K562 (cell line): Measurements from ENCODE around the gene CBFA2T3. TPM values are rescaled to one million over a fixed set of nuclear protein-coding genes. Genes with fewer than 3 reads are reported as not detected.

Experiments used
- ARID3B ChIP-seq: fragments of 250-450 bp; sonication (Bioruptor Pico); IDR thresholded peaks from 2 replicates; pipeline ENCODE4 v1.4.0; 2020; ENCODE audit warnings: borderline replicate concordance
- BMI1 ChIP-seq: fragments of 150-350 bp; IDR thresholded peaks from 2 replicates; pipeline ENCODE4 v1.6.1; 2014; ENCODE audit warnings: low read length
- CBX1 ChIP-seq: sonication (generic); IDR thresholded peaks from 2 replicates; pipeline ENCODE4 v1.6.1; 2016; ENCODE audit warnings: antibody characterized with exemption, low read depth, mild to moderate bottlenecking
- CTBP1 ChIP-seq: fragments of 450-650 bp; IDR thresholded peaks from 2 replicates; pipeline ENCODE4 v1.6.1; 2016; ENCODE audit warnings: borderline replicate concordance
- DDX20 ChIP-seq: fragments of 450-650 bp; IDR thresholded peaks from 2 replicates; pipeline ENCODE4 v1.6.1; 2016; ENCODE audit warnings: missing genetic modification characterization, low read depth, mild to moderate bottlenecking, missing compliant biosample characterization, moderate library complexity
- ETV1 ChIP-seq: fragments of 450-650 bp; conservative IDR thresholded peaks from 2 replicates; pipeline ENCODE4 v1.6.1; 2016; ENCODE audit warnings: missing genetic modification characterization, control low read depth, low read depth, missing compliant biosample characterization
- GATAD2A ChIP-seq: fragments of 450-650 bp; IDR thresholded peaks from 2 replicates; pipeline ENCODE4 v1.6.1; 2017
- HBP1 ChIP-seq: fragments of 450-650 bp; formaldehyde crosslinking; IDR thresholded peaks from 2 replicates; pipeline ENCODE4 v1.4.0; 2022; ENCODE audit warnings: missing genetic modification characterization
- ILK ChIP-seq: fragments of 450-650 bp; IDR thresholded peaks from 2 replicates; pipeline ENCODE4 v1.6.1; 2016; ENCODE audit warnings: missing genetic modification characterization, low read depth, mild to moderate bottlenecking, missing compliant biosample characterization, moderate library complexity, borderline replicate concordance
- KLF1 ChIP-seq: fragments of 450-650 bp; IDR thresholded peaks from 2 replicates; pipeline ENCODE4 v1.6.1; 2016; ENCODE audit warnings: missing genetic modification characterization, missing compliant biosample characterization
- MCM5 ChIP-seq: fragments of 450-650 bp; IDR thresholded peaks from 2 replicates; pipeline ENCODE4 v1.6.1; 2016; ENCODE audit warnings: low read depth
- MLLT1 ChIP-seq, 2 experiments: fragments of 450-650 bp; IDR thresholded peaks; 2 replicates each; pipeline ENCODE4 v1.6.1; 2016
- MTA1 ChIP-seq: fragments of 450-650 bp; IDR thresholded peaks from 2 replicates; pipeline ENCODE4 v1.6.1; 2017; ENCODE audit warnings: borderline replicate concordance
- MYNN ChIP-seq, 2 experiments: sonication (generic); formaldehyde crosslinking in 1 of 2; IDR thresholded peaks; 2 replicates each; pipeline versions ENCODE4 v1.5.0 to v1.6.1; 2016 to 2020; ENCODE audit warnings: antibody characterized with exemption in 1 of 2, missing genetic modification reagents in 1 of 2
- PHF20 ChIP-seq: fragments of 450-650 bp; IDR thresholded peaks from 2 replicates; pipeline ENCODE4 v1.6.1; 2018; ENCODE audit not compliant: partially characterized antibody
- POLR2A ChIP-seq: fragments of 450-650 bp; conservative IDR thresholded peaks from 2 replicates; pipeline ENCODE4 v1.6.1; 2016
- TOE1 ChIP-seq, 2 experiments: fragments of 450-650 bp in 1 of 2; sonication (generic) in 1 of 2; formaldehyde crosslinking in 1 of 2; IDR thresholded peaks; 2 replicates each; pipeline versions ENCODE4 v1.7.1 to v1.8.0; 2016 to 2022; ENCODE audit warnings: borderline replicate concordance in 2 of 2, mild to moderate bottlenecking in 2 of 2, antibody characterized with exemption in 1 of 2, inconsistent platforms in 1 of 2, low read depth in 1 of 2, missing genetic modification reagents in 1 of 2, moderate library complexity in 1 of 2
- YBX1 ChIP-seq: fragments of 450-650 bp; IDR thresholded peaks from 2 replicates; pipeline ENCODE4 v1.7.1; 2016; ENCODE audit warnings: mild to moderate bottlenecking
- ZNF830 ChIP-seq: fragments of 250-450 bp; sonication (Bioruptor Pico); IDR thresholded peaks from 2 replicates; pipeline ENCODE4 v1.5.0; 2021; ENCODE audit warnings: mild to moderate bottlenecking
- ZZZ3 ChIP-seq: fragments of 450-650 bp; IDR thresholded peaks from 2 replicates; pipeline ENCODE4 v1.6.1; 2016; ENCODE audit warnings: antibody characterized with exemption, mild to moderate bottlenecking, moderate library complexity
- polyA plus RNA-seq, 8 experiments: library from polyadenylated mRNA; depleted of rRNA in 4 of 8; stranded (reverse) in 5 of 8; unstranded in 3 of 8; fragments of >200 nt; fragmentation: Nextera tagmentation in 2 of 8; fragmentation: Illumina TruSeq in 1 of 8; extraction: Ambion mirVana in 2 of 8; extraction: Trizol in 1 of 8; gene quantifications; 2 replicates each; pipeline versions ENCODE4 v1.2.1 to v1.2.3, GENCODE V29; 2011 to 2014; ENCODE audit warnings: inconsistent platforms in 1 of 8, missing spikeins in 1 of 8
- total RNA-seq, 7 experiments: library from RNA; depleted of rRNA in 6 of 7; stranded (reverse); fragments of >200 nt in 6 of 7; fragmentation: Illumina TruSeq in 2 of 7; extraction: Trizol in 2 of 7; gene quantifications; 2 replicates each; pipeline versions ENCODE4 v1.2.1 to v1.2.3, GENCODE V29; 2011 to 2021; ENCODE audit warnings: low replicate concordance in 1 of 7
- TF ChIP-seq, protein P1 (sequence below): fragments of 450-650 bp; IDR thresholded peaks from 2 replicates; pipeline ENCODE4 v1.6.1; 2016; ENCODE audit warnings: borderline replicate concordance

Gene CBFA2T3
- total and polyA plus RNA-seq, 9 of the 15 experiments (the other 6 are each of a cell fraction or from before 2014, with no cell fraction given) = 2.3 to 145 (median 6.7) TPM

DNA sequence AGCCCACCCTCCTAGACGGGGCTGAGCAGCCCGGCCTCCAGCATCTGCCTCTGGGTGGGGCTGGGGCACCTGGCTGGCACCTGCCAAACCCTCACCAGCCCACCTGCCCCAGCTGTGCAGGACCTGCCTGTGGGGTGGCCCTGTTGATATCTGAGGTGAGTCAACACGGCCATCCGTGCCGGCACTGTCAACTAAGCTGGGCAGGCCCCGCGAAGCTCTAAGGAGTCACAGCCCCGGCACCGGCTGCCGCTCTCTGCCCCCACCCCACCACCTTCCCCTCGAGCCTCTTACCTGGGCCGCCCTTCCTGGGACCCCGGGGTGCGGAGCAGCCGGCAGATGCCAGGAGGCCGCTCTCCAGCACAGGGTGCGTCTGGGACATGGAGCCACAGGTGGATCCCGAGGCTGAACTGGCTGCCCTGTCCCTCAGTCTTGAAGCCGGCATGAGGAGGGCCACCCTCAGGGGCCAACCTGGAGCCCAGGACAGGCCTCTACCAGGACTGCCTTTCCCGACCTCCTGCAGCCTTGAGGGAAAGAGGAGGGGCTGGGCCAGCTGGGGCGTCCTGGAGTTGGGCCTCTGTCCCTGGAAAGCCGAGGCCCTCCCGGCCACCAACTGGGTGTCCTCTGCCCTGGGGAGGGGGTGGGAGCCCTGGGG, 515 bp downstream of the CBFA2T3 start (continued):
- TF ChIP-seq MLLT1 (IDR thresholded peaks at IDR 0.05) (peak; percentile 74 to 77; a peak in 3 of 4 replicates), GATAD2A (peak; percentile 15), BMI1 (no peak), TOE1 (IDR thresholded peaks at IDR 0.05; ENCODE audit: borderline replicate concordance) (peak; percentile 23; the same call in 1 of the 2 replicates), TOE1 (CRISPR knock-in tag; IDR thresholded peaks at IDR 0.05; ENCODE audit: borderline replicate concordance, low read depth) (no peak), MCM5 (no peak), ILK (no peak), ZNF830 (CRISPR knock-in tag) (no peak), DDX20 (tag) (no peak), MYNN (IDR thresholded peaks at IDR 0.05) (0 out of 2 replicates have a peak, but pooled peaks have one; percentile 18), MYNN (CRISPR knock-in tag; IDR thresholded peaks at IDR 0.05) (no peak), ETV1 (tag) (no peak), KLF1 (tag) (no peak), HBP1 (CRISPR knock-in tag) (no peak), YBX1 (no peak), ZZZ3 (no peak), ARID3B (CRISPR knock-in tag) (no peak), MTA1 (no peak), POLR2A (peak; percentile 78), PHF20 (no peak), CBX1 (no peak; the same call in 1 of the 2 replicates), CTBP1 (no peak)
- TF ChIP-seq, protein P1, sequence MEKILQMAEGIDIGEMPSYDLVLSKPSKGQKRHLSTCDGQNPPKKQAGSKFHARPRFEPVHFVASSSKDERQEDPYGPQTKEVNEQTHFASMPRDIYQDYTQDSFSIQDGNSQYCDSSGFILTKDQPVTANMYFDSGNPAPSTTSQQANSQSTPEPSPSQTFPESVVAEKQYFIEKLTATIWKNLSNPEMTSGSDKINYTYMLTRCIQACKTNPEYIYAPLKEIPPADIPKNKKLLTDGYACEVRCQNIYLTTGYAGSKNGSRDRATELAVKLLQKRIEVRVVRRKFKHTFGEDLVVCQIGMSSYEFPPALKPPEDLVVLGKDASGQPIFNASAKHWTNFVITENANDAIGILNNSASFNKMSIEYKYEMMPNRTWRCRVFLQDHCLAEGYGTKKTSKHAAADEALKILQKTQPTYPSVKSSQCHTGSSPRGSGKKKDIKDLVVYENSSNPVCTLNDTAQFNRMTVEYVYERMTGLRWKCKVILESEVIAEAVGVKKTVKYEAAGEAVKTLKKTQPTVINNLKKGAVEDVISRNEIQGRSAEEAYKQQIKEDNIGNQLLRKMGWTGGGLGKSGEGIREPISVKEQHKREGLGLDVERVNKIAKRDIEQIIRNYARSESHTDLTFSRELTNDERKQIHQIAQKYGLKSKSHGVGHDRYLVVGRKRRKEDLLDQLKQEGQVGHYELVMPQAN = no peak; the same call in 1 of the 2 replicates
